NCI-H2107 (cell line): ENCODE data around the gene NXPE2.

ENCODE experiments used
- DNase-seq: peaks from one replicate; lab custom pipeline; 2025; lab: John Stamatoyannopoulos, UW

Gene NXPE2

GRCh38 chr11:114745150-114745671, 66.9 kb downstream of the NXPE2 start:
- DNase-seq = no peak

- DNase-seq = no peak
These were observed 67.7 kb downstream of the NXPE2 start for GRCh38 chr11:114746013-114746412.
